ENCODE data around the gene KLHL29. TPM values are rescaled to one million over a fixed set of nuclear protein-coding genes. Genes with fewer than 3 reads are reported as not detected.

The KLHL29 gene
- total and polyA plus RNA-seq, 4 donors, result 0.29 to 2.3 (median 0.68) TPM

- H3K27me3 ChIP-seq (ENCODE audit: control insufficient read depth in 4 of 4, insufficient read depth in 4 of 4, low read length in 3 of 4), result no peaks in the 10 kb centered on the region
- WGBS, result 97% methylated on average over 14 of the region's 14 CpGs
- TF ChIP-seq MAX (IDR thresholded peaks at IDR 0.05) (no peak), YY1 (IDR thresholded peaks at IDR 0.05) (no peak), EGR1 (IDR thresholded peaks at IDR 0.05; ENCODE audit: low read depth in 2 of 2) (no peak), HNF4G (IDR thresholded peaks at IDR 0.05) (no peak), TAF1 (conservative IDR thresholded peaks at IDR 0.05) (no peak), RAD21 (IDR thresholded peaks at IDR 0.05) (no peak), REST (IDR thresholded peaks at IDR 0.05) (no peak), RXRA (IDR thresholded peaks at IDR 0.05) (no peak), HNF4A (conservative IDR thresholded peaks at IDR 0.05) (no peak), FOXA1 (IDR thresholded peaks at IDR 0.05) (no peak), ZBTB33 (IDR thresholded peaks at IDR 0.05) (no peak), NR2F2 (IDR thresholded peaks at IDR 0.05) (no peak), SP1 (IDR thresholded peaks at IDR 0.05) (no peak), CTCF (IDR thresholded peaks at IDR 0.05; ENCODE audit: low read depth, low read length, missing input control) (no peak), GABPA (IDR thresholded peaks at IDR 0.05 in 1 of 2, conservative IDR thresholded peaks at IDR 0.05 in 1 of 2) (no peak), ATF3 (IDR thresholded peaks at IDR 0.05) (no peak), JUND (IDR thresholded peaks at IDR 0.05) (no peak), FOXA2 (IDR thresholded peaks at IDR 0.05) (no peak)
- no peak overlapping the region for H3K27ac ChIP-seq (ENCODE audit: low read depth in 1 of 2, low read length in 2 of 2)
- H3K9ac ChIP-seq (ENCODE audit: low read depth in 1 of 2, low read length in 2 of 2), result no peak overlapping the region
- H3K36me3 ChIP-seq (ENCODE audit: control insufficient read depth in 4 of 4, insufficient read depth in 3 of 4, low read depth in 1 of 4, low read length in 3 of 4), result no peaks in the 10 kb centered on the region
- H3K4me3 ChIP-seq (ENCODE audit: low read depth in 1 of 3, low read length in 3 of 3), result no peak overlapping the region
- DNase-seq (ENCODE audit: low spot score), result no peak
- H3K9me3 ChIP-seq (ENCODE audit: control insufficient read depth in 4 of 4, low read length in 3 of 4), result no peaks in the 10 kb centered on the region
- H3K4me1 ChIP-seq (ENCODE audit: control insufficient read depth in 4 of 4, insufficient read depth in 4 of 4, low read length in 3 of 4), result peaks cover 0 to 2% (median 0%) of the 10 kb centered on the region in 4 donors
These were observed 307.3 kb downstream of the KLHL29 start for GRCh38 chr2:23692263-23692662.

All from liver (tissue), 9 donors.